GM19324 (cell line): ENCODE measurements around the gene ZBED4.
"Not testable (repeated sequence)": the region's sequence is repeated elsewhere in the genome, so short reads cannot be mapped to it uniquely, and the experiment has no call there.

ENCODE experiments used
- ATAC-seq: cut with Tn5 transposase; IDR thresholded peaks from one replicate; pipeline ENCODE4 v1.9.1; 2021; ENCODE audit warnings: mild to moderate bottlenecking, moderate library complexity; ENCODE audit not compliant: unreplicated experiment, low FRiP score

ZBED4 gene

GRCh38 chr22:49850959-49851802, 2.5 kb upstream of the ZBED4 start:
- no peak for ATAC-seq

DNA sequence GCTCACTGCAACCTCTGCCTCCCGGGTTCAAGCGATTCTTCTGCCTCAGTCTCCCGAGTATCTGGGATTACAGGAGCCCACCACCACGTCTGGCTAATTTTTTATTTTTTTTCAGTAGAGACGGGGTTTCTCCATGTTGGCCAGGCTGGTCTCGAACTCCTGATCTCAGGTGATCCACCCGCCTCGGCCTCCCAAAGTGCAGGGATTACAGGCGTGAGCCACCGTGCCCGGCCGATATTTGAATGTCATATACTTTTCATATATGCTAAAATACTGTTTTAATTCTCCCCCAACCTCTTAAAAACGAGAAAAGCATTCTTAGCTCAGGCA, 1.1 kb upstream of the ZBED4 start:
- ATAC-seq: not testable (repeated sequence)

GRCh38 chr22:49853981-49854831, 562 bp downstream of the ZBED4 start:
- ATAC-seq: peak; percentile 44

GRCh38 chr22:49855251-49855911, 1.7 kb downstream of the ZBED4 start:
- no peak for ATAC-seq

GRCh38 chr22:49856343-49856742, 2.7 kb downstream of the ZBED4 start:
- ATAC-seq: no peak

- no peak for ATAC-seq
Observed at GRCh38 chr22:49856766-49857618, 3.3 kb downstream of the ZBED4 start.

DNA sequence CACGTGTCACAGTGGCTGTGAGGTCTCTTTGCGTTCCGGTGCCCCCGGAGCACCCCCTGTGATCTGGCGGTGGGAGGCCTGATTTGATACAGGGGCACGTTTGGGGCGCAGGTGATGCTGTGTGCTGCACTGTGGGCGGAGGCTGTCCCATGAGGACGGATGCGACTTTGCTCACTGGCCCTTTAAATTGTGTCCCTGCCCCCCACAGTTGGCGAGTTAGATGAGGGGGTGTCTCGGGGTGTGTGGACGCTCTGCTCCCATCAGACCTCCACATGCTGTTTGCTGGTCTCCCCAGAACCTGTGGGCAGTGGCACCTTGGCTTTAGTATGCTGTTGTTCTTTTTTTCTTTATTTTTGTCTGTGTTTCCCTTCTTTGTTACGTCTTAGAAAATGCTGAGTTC, 5.2 kb downstream of the ZBED4 start:
- ATAC-seq: no peak

- no peak for ATAC-seq
Observed at GRCh38 chr22:49861642-49862495, 8.2 kb downstream of the ZBED4 start.

DNA sequence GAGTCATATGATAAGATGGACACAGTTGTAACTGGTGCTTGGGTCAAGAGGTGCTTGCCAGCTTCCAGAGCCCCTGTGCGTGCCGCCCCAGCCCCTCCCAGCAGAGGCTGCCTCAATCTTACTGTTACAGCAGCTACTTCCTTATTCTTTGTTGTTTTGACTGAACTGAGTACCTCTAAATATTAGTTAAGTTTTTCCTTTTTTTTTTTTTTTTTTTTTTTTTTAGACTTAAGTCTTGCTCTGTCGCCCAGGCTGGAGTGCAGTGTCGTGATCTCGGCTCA, 8.8 kb downstream of the ZBED4 start:
- no peak for ATAC-seq

DNA sequence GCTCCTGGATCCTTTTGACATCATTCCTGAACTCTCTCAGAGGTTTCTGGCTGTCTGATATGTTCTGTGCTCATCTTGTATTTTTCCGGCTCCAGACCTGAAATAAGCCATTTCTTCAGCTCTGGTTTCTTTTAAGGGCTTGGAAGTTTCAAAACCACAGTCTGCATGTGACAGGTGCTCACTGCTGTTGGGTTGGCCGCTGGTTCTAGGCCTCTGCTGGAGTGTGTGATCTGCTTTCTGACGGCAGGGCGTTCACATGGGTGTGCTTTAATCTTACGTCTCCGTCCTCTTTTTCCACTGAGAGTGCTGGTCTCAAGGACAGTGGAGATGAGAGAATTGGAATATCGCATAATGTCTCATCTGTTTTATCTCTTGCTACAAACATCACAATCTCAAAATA, 10.3 kb downstream of the ZBED4 start:
- no peak for ATAC-seq

- no peak for ATAC-seq
Observed at GRCh38 chr22:49865156-49865555, 11.5 kb downstream of the ZBED4 start.

DNA sequence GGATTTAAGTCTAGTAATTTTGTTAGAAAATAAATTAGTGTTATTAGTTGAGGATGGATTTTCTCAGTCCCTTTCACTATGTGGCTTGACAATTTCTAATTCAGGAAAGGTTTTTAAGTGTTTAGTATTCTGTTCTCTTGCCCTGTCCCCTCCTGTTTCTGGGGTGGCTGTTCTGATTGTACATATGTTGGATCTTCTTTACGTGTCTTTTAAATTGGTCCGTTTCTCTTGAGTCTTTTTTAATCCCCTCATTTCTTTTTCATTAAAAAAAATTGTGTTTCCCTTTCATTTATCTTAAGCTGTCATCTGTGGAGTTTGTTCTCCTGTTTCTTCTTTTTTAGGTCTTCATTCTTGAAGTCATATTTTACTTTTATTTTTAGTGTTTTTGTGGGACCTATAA, 12.5 kb downstream of the ZBED4 start:
- no peak for ATAC-seq

- no peak for ATAC-seq
Observed at GRCh38 chr22:49866646-49867045, 13.0 kb downstream of the ZBED4 start.

DNA sequence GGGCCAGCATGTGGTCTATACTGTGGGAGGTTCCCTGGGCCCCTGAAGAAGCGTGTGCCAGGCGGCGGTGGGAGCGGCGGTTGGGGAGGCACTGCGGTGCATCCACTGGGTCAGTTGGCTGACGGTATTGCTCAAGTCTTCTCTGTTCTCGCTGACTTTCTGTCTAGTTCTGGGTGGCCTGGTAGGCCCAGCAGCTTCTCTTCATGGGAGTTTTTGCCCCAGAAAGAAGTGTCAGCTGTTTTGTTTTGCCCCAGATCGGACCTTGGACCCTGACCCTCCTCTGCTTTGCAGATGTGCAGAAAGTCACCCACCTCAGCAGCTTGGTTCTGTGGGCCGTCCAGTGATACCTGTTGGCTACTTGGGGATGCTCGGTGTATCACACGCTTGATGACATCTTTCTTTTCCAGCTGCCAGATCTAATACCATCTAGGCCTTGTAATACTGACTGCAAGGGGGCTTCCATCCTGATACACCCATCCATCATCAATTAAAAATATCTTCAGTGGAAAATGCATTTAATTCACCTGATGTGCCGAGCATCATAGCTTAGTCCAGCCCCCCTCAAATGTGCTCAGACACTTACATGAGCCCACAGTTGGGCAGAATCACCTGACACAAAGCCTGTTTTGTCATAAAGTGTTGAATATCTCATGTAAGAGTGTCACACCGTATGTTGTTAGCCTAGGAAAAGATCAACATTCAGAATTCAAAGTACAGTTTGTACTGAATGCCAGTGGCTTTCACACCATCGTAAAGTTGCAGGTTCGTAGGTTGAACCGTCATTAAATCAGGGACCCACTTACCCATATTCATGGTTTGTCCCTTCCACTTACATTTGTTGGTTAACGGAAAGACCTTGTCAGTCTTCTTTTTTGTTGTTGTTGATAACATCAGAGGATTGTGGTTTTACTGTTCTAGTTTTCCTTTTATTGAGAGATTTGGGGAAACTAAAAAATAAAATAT, 13.9 kb downstream of the ZBED4 start:
- no peak for ATAC-seq

- ATAC-seq: no peak
Observed at GRCh38 chr22:49869086-49869830, 15.6 kb downstream of the ZBED4 start.

- ATAC-seq: no peak
Observed at GRCh38 chr22:49869845-49870712, 16.4 kb downstream of the ZBED4 start.

DNA sequence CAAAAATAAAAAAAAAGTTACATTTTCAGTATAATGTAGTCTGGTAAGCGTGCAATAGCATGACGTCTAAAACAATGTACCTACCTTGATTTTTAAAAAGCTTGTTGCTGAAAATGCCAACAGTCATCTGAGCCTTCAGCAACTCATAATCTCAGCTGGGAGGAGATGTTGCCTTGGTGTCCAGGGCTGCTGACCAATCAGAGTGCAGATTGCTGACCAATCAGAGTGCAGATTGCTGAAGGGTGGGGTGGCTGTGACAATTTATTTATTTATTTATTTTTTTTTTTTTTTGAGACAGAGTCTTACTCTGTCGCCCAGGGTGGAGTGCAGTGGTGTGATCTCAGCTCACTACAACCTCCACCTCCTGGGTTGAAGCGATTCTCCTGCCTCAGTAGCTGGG, 17.8 kb downstream of the ZBED4 start:
- no peak for ATAC-seq
